Fibroblast of skin of right quadriceps (primary cell): ENCODE results near the gene AKAP17A.
"Not testable (repeated sequence)": the region's sequence is repeated elsewhere in the genome, so short reads cannot be mapped to it uniquely, and the experiment has no call there.

Source experiments
- DNase-seq: peaks from one replicate; pipeline ENCODE4 v3.0.0-alpha.2; 2013

The AKAP17A gene

GRCh38 chrX:1606496-1606895 is 15.1 kb downstream of the AKAP17A start:
- DNase-seq = no peak

GRCh38 chrX:1609311-1609710 is 17.9 kb downstream of the AKAP17A start:
- DNase-seq = no peak

GRCh38 chrX:1609762-1610161 is 18.4 kb downstream of the AKAP17A start:
- DNase-seq = no peak

GRCh38 chrX:1610166-1610565 is 18.8 kb downstream of the AKAP17A start:
- DNase-seq = no peak

GRCh38 chrX:1610736-1611135 is 19.3 kb downstream of the AKAP17A start:
- DNase-seq = no peak

DNA sequence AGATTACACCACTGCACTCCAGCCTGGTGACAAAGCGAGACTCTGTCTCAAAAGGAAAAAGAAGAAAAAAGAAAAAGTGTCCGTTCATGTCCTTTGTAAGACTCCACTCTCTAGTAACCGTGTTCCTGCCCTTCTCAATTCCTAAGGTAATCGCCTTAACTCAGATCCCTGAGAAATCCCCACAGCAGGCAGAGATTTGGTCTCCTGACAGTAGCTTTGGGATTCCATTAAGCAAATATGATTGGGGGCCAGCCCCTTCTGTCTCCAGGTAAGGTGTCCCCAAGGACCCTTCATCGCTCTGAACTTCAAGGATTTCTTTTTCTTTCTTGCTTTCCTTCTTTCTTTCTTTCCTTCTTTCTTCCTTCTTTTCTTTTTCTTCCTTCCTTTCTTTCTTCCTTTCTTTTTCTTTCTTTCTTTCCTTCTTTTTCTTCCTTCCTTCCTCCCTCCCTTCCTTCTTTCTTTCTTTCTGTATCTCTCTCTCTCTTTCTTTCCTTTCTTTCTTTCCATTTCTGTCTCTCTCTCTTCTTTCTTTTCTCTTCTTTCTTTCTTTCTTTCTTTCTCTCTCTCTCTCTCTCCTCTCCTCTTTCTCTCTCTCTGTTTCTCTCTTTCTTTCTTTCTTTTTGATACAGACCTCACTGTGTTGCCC is 21.4 kb downstream of the AKAP17A start:
- no peak for DNase-seq

- no peak for DNase-seq
Measured at GRCh38 chrX:1614927-1615326, 23.5 kb downstream of the AKAP17A start, which contains the start of gene ASMT. Gene ASMT, plus strand, starts transcription at chrX:1615059. Its CDS starts 141 bp downstream, at chrX:1615200.

GRCh38 chrX:1618689-1619088 is 27.3 kb downstream of the AKAP17A start:
- no peak for DNase-seq

DNA sequence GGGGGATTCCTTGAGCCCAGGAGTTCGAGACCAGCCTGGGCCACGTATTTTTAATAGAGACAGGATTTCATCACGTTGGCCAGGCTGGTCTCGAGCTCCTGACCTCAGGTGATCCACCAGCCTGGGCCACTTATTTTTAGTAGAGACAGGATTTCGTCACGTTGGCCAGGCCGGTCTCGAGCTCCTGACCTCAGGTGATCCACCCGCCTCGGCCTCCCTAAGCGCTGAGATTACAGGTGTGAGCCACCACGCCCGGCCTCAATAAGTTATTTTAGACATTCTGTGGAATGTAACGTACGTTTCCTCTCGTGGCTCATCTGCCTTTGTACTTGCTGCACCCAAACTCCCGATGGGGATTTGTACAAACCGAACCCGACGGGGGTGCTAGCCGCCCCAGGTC is 32.3 kb downstream of the AKAP17A start:
- no peak for DNase-seq

GRCh38 chrX:1624158-1624860 is 32.9 kb downstream of the AKAP17A start:
- DNase-seq = not testable (repeated sequence)

GRCh38 chrX:1624861-1625215 is 33.4 kb downstream of the AKAP17A start:
- DNase-seq = not testable (repeated sequence)

- no peak for DNase-seq
Measured at GRCh38 chrX:1629244-1629643, 37.8 kb downstream of the AKAP17A start.

- DNase-seq = no peak
Measured at GRCh38 chrX:1646009-1646408, 54.6 kb downstream of the AKAP17A start.

DNA sequence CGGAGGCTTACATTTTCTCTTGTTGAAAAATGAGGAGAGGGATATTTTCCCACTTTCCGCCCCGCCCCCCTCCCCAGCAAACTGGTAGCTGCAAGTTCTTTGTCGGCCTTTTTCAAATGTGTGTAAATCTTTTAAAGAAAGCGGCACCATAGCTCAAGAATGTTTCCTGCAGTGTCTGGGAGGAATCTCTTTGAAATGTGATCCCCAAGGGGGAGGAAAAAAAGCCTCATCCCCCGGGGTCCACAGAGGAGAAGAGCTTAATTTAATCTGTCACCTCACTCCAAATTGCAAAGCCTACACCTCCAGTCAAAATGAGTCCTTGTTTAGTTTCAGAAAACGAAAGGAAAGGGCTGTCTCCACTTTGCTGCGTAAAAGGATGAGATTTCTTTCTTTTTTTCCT is 58.2 kb downstream of the AKAP17A start:
- peak; percentile 19 for DNase-seq
